Adrenal gland (tissue), 12 donors: ENCODE results near the gene C8A. TPM values are rescaled to one million over a fixed set of nuclear protein-coding genes. Genes with fewer than 3 reads are reported as not detected.

ENCODE experiments used
- DNase-seq, 7 donors: peaks; one replicate each; pipeline ENCODE4 v3.0.0-alpha.2; 2019 to 2020
- H3K27ac ChIP-seq, 5 donors: fragments of 200-600 bp; sonication (generic) in 4 of 5; 1 replicate in 3 of 5; 2 replicates in 2 of 5; pipeline versions ENCODE4 v1.5.1 to v1.8.0; 2016 to 2020; ENCODE audit warnings: mild to moderate bottlenecking in 1 of 5
- H3K27me3 ChIP-seq: fragments of 200-600 bp; 2 replicates; pipeline ENCODE4 v1.8.0; 2021
- H3K36me3 ChIP-seq, 2 donors: fragments of 200-600 bp; replicated peaks in 1 of 2; 1 replicate in 1 of 2; 2 replicates in 1 of 2; pipeline versions ENCODE4 v1.5.1 to v1.8.0; 2018 to 2022
- H3K4me1 ChIP-seq, 2 donors: fragments of 200-600 bp; replicated peaks in 1 of 2; 1 replicate in 1 of 2; 2 replicates in 1 of 2; pipeline versions ENCODE4 v1.5.1 to v1.8.0; 2018 to 2021
- H3K4me3 ChIP-seq, 4 donors: fragments of 200-600 bp; sonication (generic) in 3 of 4; one replicate each; pipeline ENCODE4 v1.5.1; 2016 to 2018
- H3K9me3 ChIP-seq, 3 donors: fragments of 200-600 bp; sonication (generic) in 1 of 3; replicated peaks in 1 of 3; 1 replicate in 2 of 3; 2 replicates in 1 of 3; pipeline versions ENCODE4 v1.5.1 to v1.8.0; 2016 to 2021
- POLR2A ChIP-seq, 2 donors: fragments of 450-650 bp; IDR thresholded peaks; one replicate each; pipeline ENCODE4 v1.6.1; 2017; ENCODE audit warnings: antibody characterized with exemption in 2 of 2, mild to moderate bottlenecking in 2 of 2, moderate library complexity in 1 of 2
- WGBS, 4 donors: extraction: QIAGEN DNeasy Blood & Tissue Kit in 2 of 4; methylation state at CpG; one replicate each; pipeline versions ENCODE4 v1.1.5 to v1.1.7; 2013 to 2017; 5-methylcytosine and 5-hydroxymethylcytosine counted together
- intact Hi-C, 2 donors: fragments of 100-400 bp; cut with DNase I; formaldehyde crosslinking; loops; one replicate each; pipeline versions ENCODE4 v1.14.1 to v1.15.0; 2022 to 2023
- polyA plus RNA-seq, 3 donors: library from polyadenylated mRNA; stranded (reverse); fragments of 200-250 nt in 2 of 3; fragments of 350-450 nt in 1 of 3; fragmentation: Illumina TruSeq in 1 of 3; extraction: RNeasy Lipid Tissue Mini Kit (QIAGEN cat#74804) in 1 of 3; gene quantifications; one replicate each; pipeline ENCODE4 v1.2.3, GENCODE V29; 2013 to 2014
- total RNA-seq, 9 donors: library from RNA; depleted of rRNA in 4 of 9; stranded (reverse); fragments of >200 nt in 4 of 9; fragments of 120-200 nt in 1 of 9; fragmentation: NEBNext Ultra II Directional in 1 of 9; extraction: Animal tissue kit (Norgen Biotek cat#: 25700) in 1 of 9; gene quantifications; one replicate each; pipeline versions ENCODE4 v1.1.0 to v1.2.4, GENCODE V29; 2013 to 2023
- TF ChIP-seq, protein P1 (sequence below), 6 experiments: fragments of 450-650 bp in 4 of 6; fragments of 200-600 bp in 2 of 6; sonication (generic) in 1 of 6; IDR thresholded peaks; 1 replicate in 5 of 6; 2 replicates in 1 of 6; pipeline versions ENCODE4 v1.5.1 to v1.8.0; 2016 to 2021; ENCODE audit warnings: antibody characterized with exemption in 6 of 6, mild to moderate bottlenecking in 2 of 6, moderate library complexity in 1 of 6
- donor health status: healthy with polysubstance abuse.
- donor health status: Bipolar disorder and iron deficiency.
- donor health status: DM: yes; HTN: yes; CAD: no.
- donor health status: DM: no; HTN: no; CAD: no.
- donor health status: DM: no; HTN: no; CAD: no.
- donor health status: DM: yes; HTN: yes; CAD: no.

C8A gene
- total and polyA plus RNA-seq, 12 donors: 0.07 TPM; not detected in 10

- Histone ChIP-seq H3K9me3 (no peaks in the 10 kb centered on the region), H3K27ac (no peak within 1 kb of the TSS), H3K36me3 (no peaks in the 10 kb centered on the region), H3K4me1 (no peaks in the 10 kb centered on the region), H3K27me3 (no peaks in the 10 kb centered on the region), H3K4me3 (no peak within 1 kb of the TSS)
- WGBS, 4 donors: 68 to 90% (median 80%) methylated on average over 4 to 10 of the region's 10 CpGs
- TF ChIP-seq, protein P1, sequence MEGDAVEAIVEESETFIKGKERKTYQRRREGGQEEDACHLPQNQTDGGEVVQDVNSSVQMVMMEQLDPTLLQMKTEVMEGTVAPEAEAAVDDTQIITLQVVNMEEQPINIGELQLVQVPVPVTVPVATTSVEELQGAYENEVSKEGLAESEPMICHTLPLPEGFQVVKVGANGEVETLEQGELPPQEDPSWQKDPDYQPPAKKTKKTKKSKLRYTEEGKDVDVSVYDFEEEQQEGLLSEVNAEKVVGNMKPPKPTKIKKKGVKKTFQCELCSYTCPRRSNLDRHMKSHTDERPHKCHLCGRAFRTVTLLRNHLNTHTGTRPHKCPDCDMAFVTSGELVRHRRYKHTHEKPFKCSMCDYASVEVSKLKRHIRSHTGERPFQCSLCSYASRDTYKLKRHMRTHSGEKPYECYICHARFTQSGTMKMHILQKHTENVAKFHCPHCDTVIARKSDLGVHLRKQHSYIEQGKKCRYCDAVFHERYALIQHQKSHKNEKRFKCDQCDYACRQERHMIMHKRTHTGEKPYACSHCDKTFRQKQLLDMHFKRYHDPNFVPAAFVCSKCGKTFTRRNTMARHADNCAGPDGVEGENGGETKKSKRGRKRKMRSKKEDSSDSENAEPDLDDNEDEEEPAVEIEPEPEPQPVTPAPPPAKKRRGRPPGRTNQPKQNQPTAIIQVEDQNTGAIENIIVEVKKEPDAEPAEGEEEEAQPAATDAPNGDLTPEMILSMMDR (IDR thresholded peaks at IDR 0.05): no peak
- no peak for TF ChIP-seq POLR2A (IDR thresholded peaks at IDR 0.05)
- intact Hi-C loops: no loop called here
- DNase-seq: no peak
These were observed 35.2 kb upstream of the C8A start, which contains the start of gene FYB2 for GRCh38 chr1:56819387-56819899. Gene FYB2, minus strand, starts transcription at chr1:56819404. Its CDS starts 114 bp downstream, at chr1:56819290.

GRCh38 chr1:56820755-56821461, 33.7 kb upstream of the C8A start:
- TF ChIP-seq, protein P1 (IDR thresholded peaks at IDR 0.05): peak; percentile 79 to 97 (median 88)
- TF ChIP-seq POLR2A (IDR thresholded peaks at IDR 0.05): no peak
- Histone ChIP-seq H3K27ac (no peak overlapping the region), H3K36me3 (no peaks in the 10 kb centered on the region), H3K27me3 (no peaks in the 10 kb centered on the region), H3K4me1 (no peaks in the 10 kb centered on the region), H3K4me3 (no peak overlapping the region), H3K9me3 (no peaks in the 10 kb centered on the region)
- WGBS, 4 donors: 14 to 29% (median 19%) methylated on average over 3 to 7 of the region's 7 CpGs
- intact Hi-C loops: loop anchor here in 1 of 2 donors (10.0 kb wide), 1 partner anchor 1536 kb away; no protein-coding TSS in a partner anchor
- peak; percentile 75 to 90 (median 81) for DNase-seq

- no peaks in the 10 kb centered on the region for H3K4me1 ChIP-seq
- no peak overlapping the region for H3K27ac ChIP-seq
- no peaks in the 10 kb centered on the region for H3K9me3 ChIP-seq
- intact Hi-C loops: loop anchor here in 1 of 2 donors (10.0 kb wide), 1 partner anchor 1537 kb away; no protein-coding TSS in a partner anchor
- TF ChIP-seq, protein P1 (IDR thresholded peaks at IDR 0.05): no peak
- TF ChIP-seq POLR2A (IDR thresholded peaks at IDR 0.05): no peak
- WGBS, 4 donors: 0 to 5% (median 0%) methylated on average over 1 of the region's 1 CpG; no CpG with 5 or more reads in 1 of the 4 donors
- no peak overlapping the region for H3K4me3 ChIP-seq
- no peaks in the 10 kb centered on the region for H3K27me3 ChIP-seq
- H3K36me3 ChIP-seq: no peaks in the 10 kb centered on the region
- DNase-seq: no peak
These were observed 33.2 kb upstream of the C8A start for GRCh38 chr1:56821462-56821797.

- Histone ChIP-seq H3K27ac (no peak overlapping the region), H3K36me3 (no peaks in the 10 kb centered on the region), H3K4me1 (no peaks in the 10 kb centered on the region), H3K27me3 (peaks cover 4% of the 10 kb centered on the region), H3K4me3 (no peak overlapping the region), H3K9me3 (no peaks in the 10 kb centered on the region)
- intact Hi-C loops: loop anchor here in 1 of 2 donors (10.0 kb wide), 1 partner anchor 1539 kb away; no protein-coding TSS in a partner anchor
- TF ChIP-seq, protein P1 (IDR thresholded peaks at IDR 0.05): no peak
- no peak for TF ChIP-seq POLR2A (IDR thresholded peaks at IDR 0.05)
- 67 to 97% (median 96%) methylated on average over 2 of the region's 2 CpGs for whole genome bisulfite sequencing, 4 donors
- DNase-seq: no peak
These were observed 30.3 kb upstream of the C8A start for GRCh38 chr1:56824271-56824670.
